ENCODE results near the gene RNASET2.
"Not testable (repeated sequence)": the region's sequence is repeated elsewhere in the genome, so short reads cannot be mapped to it uniquely, and the experiment has no call there.

Gene RNASET2

DNA sequence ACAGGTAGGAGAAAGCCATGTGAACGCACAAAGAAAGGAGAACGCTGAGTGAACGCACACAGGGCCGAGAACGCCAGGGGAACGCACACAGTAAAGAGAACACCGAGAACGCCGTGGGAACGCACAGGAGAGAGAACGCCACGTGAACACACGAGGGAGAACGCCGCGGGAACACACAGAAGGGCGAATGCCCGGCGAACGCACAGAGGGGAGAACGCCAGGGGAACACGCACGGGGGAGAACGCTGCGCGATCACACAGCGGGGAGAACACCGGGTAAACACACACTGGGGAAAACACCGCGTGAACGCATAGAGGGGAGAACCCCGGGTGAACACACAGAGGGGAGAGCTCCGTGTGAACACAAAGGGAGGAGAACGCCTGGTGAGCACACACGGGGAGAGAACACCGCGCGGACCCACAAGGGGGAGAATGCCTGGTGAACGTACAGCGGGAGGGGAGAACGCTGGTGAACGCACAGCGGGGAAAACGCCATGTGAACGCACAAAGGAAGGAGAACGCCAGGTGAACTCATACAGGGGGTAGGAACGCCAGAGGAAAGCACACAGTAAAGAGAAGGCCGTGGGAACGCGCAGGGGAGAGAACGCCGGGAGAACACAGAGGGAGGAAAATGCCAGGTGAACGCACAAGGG lies 55.3 kb downstream of the RNASET2 start:
- no peak for DNase-seq

- no peak for DNase-seq
These were observed 56.1 kb downstream of the RNASET2 start for GRCh38 chr6:166900130-166900708.

DNA sequence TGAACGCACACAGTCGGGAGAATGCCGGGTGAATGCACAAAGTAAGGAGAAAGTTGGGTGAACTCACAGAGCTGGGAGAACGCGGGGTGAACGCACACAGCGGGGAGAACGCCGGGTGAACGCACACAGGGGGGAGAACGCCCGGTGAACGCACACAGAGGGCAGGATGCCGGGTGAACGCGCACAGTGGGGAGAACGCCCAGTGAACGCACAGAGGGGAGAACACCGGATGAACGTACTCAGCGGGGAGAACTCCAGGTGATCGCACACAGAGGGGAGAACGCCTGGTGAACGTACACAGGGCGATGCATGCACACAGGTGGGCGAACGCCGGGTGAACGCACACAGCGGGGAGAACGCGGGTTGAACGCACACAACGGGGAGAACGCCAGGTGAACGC lies 57.4 kb downstream of the RNASET2 start:
- no peak for DNase-seq

DNA sequence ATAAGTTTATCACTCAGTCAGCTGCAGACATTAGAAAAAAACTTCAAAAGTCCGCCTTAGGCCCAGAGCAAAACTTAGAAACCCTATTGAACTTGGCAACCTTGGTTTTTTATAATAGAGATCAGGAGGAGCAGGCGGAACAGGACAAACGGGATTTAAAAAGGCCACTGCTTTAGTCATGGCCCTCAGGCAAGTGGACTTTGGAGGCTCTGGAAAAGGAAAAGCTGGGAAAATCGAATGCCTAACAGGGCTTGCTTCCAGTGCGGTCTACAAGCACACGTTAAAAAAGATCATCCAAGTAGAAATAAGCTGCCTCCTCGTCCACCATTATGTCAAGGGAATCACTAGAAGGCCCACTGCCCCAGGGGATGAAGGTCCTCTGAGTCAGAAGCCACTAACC lies 61.7 kb downstream of the RNASET2 start:
- DNase-seq = not testable (repeated sequence)

DNA sequence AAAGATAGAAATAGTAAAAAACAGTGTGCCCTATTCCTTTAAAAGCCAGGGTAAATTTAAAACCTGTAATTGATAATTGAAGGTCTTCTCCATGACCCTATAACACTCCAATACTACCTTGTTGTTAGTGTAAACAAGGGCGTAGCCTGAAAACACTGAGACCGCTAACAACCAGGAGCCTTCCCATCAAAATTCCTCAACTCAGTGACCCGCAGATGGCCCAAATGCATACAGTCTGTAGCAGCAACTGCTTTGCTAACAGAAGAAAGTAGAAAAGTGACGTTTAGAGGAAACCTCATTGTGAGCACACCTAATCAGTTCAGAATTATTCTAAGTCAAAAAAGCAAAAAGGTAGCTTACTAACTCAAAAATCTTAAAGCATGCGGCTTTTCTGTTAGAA lies 63.9 kb downstream of the RNASET2 start:
- DNase-seq = not testable (repeated sequence)

DNA sequence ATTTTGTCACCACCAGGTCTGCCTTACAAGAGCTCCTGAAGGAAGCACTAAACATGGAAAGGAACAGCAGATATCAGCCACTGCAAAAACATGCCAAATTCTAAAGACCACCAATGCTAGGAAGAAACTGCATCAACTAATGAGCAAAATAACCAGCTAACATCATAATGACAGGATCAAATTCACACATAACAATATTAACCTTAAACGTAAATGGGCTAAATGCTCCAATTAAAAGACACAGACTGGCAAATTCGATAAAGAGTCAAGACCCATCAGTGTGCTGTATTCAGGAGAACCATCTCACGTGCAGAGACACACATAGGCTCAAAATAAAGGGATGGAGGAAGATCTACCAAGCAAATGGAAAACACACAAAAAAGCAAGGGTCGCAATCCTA lies 69.6 kb downstream of the RNASET2 start:
- not testable (repeated sequence) for DNase-seq

DNA sequence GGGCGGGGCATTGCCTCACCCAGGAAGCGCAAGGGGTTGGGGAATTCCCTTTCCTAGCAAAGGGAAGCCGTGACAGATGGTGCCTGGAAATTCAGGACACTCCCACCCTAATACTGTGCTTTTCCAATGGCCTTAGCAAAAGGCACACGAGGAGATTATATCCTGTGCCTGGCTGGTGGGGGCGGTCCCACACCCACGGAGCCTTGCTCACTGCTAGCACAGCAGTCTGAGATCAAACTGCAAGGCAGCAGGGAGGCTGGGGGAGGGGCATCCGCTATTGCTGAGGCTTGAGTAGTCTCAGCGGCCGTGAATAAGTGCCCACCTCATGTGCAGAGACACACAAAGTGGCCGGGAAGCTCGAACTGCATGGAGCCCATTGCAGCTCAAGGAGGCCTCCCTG lies 71.4 kb downstream of the RNASET2 start:
- DNase-seq = not testable (repeated sequence)

- no peak for DNase-seq
These were observed 76.8 kb downstream of the RNASET2 start for GRCh38 chr6:166879594-166879993.

Data from CD4-positive, alpha-beta T cell treated with Interleukin-12 subunit alpha and Interleukin-12 subunit beta, for 1 hour (primary cell).